ENCODE data around the gene CCDC24. TPM values are rescaled to one million over a fixed set of nuclear protein-coding genes. Genes with fewer than 3 reads are reported as not detected.

CCDC24 gene
- total RNA-seq, 6 donors from 2014 or later, result 7.3 to 14.5 (median 10.0) TPM

DNA sequence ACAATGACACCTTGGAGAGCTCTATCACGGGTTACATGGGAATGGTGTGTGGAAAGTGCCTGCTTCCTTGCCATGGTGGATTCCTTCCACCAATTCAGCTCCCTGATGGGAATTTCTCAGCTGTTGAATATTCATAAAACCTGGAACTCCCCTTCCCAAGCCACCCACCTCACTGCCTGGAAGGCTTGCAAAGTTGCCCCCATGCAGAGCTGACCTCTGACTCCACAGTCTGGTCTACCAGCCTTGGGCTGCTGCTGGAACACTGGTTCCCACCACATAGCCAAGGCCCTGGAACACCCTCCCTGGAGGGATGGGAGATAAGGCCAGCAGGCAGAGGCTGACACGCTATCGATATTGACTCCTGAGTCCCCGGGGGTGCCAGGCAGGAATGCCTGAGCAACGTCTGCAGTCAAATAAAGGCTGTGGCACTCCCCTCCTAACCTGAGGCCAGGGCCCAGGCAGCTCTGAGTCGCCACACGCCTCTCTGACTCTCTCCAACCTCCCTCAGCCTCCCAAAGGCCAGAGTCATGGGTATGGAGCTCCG, 8.8 kb downstream of the CCDC24 start:
- Histone ChIP-seq H3K9me3 (no peaks in the 10 kb centered on the region), H3K27me3 (no peaks in the 10 kb centered on the region), H3K36me3 (peaks cover 0 to 30% (median 14%) of the 10 kb centered on the region in 4 donors), H3K4me3 (no peak overlapping the region), H3K4me1 (no peaks in the 10 kb centered on the region), H3K27ac (no peak overlapping the region)
- WGBS, 2 donors, result 86 to 88% methylated on average over 6 to 8 of the region's 8 CpGs
- no peak for DNase-seq
- ATAC-seq (ENCODE audit: low FRiP score in 2 of 2), result no peak
- TF ChIP-seq EP300 (IDR thresholded peaks at IDR 0.05) (no peak), POLR2AphosphoS5 (IDR thresholded peaks at IDR 0.05) (no peak), POLR2A (IDR thresholded peaks at IDR 0.05) (no peak)
- TF ChIP-seq, protein P1, sequence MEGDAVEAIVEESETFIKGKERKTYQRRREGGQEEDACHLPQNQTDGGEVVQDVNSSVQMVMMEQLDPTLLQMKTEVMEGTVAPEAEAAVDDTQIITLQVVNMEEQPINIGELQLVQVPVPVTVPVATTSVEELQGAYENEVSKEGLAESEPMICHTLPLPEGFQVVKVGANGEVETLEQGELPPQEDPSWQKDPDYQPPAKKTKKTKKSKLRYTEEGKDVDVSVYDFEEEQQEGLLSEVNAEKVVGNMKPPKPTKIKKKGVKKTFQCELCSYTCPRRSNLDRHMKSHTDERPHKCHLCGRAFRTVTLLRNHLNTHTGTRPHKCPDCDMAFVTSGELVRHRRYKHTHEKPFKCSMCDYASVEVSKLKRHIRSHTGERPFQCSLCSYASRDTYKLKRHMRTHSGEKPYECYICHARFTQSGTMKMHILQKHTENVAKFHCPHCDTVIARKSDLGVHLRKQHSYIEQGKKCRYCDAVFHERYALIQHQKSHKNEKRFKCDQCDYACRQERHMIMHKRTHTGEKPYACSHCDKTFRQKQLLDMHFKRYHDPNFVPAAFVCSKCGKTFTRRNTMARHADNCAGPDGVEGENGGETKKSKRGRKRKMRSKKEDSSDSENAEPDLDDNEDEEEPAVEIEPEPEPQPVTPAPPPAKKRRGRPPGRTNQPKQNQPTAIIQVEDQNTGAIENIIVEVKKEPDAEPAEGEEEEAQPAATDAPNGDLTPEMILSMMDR (IDR thresholded peaks at IDR 0.05), result no peak

DNA sequence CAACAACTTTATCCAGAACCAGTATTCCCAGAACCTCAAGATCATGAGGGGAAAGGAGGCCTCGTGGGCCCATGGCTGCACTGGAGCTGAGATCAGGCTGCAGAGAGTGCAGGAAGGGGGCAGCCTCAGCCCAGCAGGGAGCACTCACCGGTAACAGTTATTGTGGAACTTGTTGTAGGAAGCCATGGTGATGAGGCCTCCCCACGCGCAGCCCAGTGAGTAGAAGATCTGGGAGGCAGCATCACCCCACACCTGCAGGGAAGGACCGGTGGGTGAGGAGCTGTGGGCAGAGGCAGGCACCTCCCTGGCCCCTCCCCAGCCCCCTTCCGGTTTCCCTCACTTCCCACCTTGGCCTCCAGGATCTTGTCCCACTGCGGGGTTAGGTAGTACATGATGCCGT, 10.8 kb downstream of the CCDC24 start:
- no peak for DNase-seq
- H3K36me3 ChIP-seq, result peaks cover 0 to 30% (median 14%) of the 10 kb centered on the region in 4 donors
- H3K27ac ChIP-seq, result no peak overlapping the region
- peaks cover 0 to 5% (median 2%) of the 10 kb centered on the region in 4 donors for H3K4me1 ChIP-seq
- H3K27me3 ChIP-seq, result no peaks in the 10 kb centered on the region
- TF ChIP-seq POLR2AphosphoS5 (IDR thresholded peaks at IDR 0.05) (no peak), EP300 (IDR thresholded peaks at IDR 0.05) (no peak), POLR2A (IDR thresholded peaks at IDR 0.05) (no peak)
- TF ChIP-seq, protein P1 (IDR thresholded peaks at IDR 0.05), result no peak
- no peak overlapping the region for H3K4me3 ChIP-seq
- no peaks in the 10 kb centered on the region for H3K9me3 ChIP-seq
- WGBS, 2 donors, result 81 to 86% methylated on average over 6 to 8 of the region's 8 CpGs
- no peak for ATAC-seq (ENCODE audit: low FRiP score in 2 of 2)

DNA sequence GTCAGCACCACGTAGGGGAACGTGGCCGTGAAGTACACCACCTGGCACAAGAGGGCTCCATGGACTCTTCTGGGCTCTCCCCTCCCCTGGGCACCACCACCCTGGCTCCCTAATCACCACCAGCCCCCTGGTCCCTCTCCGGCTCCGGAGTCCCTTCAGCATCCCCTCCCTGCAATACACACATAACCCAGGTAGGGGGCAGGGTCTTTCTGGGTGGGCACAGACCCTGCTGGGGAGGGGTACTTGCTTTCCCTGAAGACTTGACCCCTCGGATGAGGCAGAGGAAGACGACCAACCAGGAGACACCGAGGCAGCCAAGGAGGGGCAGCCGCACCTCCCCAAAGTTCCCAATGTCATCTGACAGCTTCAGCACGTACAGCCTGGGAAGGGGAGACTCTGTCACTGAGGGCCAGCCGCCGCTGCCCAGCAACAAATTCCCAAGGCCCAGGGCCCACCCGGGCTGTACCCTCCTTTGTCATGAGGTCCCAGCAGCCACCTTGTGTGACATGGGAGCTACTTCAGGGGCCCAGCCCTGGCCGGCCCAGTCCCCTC, 11.3 kb downstream of the CCDC24 start:
- 84% methylated on average over 9 to 12 of the region's 14 CpGs for WGBS, 2 donors
- no peak for DNase-seq

DNA sequence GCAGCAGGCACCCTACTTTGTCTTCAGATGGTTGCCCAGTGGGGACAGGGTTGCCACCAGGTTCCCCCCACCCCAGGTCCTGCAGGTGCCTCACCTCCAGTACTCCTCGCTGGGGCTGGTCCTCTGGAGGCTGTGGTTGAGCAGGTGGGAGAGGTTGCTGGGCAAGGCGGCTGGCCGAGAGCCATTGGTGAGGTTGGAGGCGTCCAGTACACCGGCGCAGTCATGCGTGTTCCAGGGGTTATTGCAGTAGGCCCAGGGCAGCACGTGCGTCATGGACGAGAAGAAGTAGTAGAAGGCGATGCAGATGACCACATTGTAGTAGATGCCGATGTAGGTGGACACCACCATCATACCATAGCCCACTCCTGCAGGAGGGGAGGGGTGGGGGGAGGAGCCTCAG, 16.9 kb downstream of the CCDC24 start:
- Histone ChIP-seq H3K36me3 (peaks cover 0 to 4% (median 2%) of the 10 kb centered on the region in 4 donors), H3K4me3 (no peak overlapping the region), H3K9me3 (no peaks in the 10 kb centered on the region), H3K27me3 (no peaks in the 10 kb centered on the region), H3K27ac (no peak overlapping the region), H3K4me1 (peaks cover 0 to 5% (median 2%) of the 10 kb centered on the region in 4 donors)
- ATAC-seq (ENCODE audit: low FRiP score in 2 of 2) (no peak), DNase-seq (no peak)
- TF ChIP-seq EP300 (IDR thresholded peaks at IDR 0.05) (no peak), POLR2AphosphoS5 (IDR thresholded peaks at IDR 0.05) (no peak), POLR2A (IDR thresholded peaks at IDR 0.05) (no peak)
- TF ChIP-seq, protein P1 (IDR thresholded peaks at IDR 0.05), result no peak
- WGBS, 2 donors, result 92 to 97% methylated on average over 12 of the region's 12 CpGs

More for the DNA sequence above, 11.3 kb downstream of the CCDC24 start:
- Histone ChIP-seq H3K4me1 (peaks cover 0 to 5% (median 2%) of the 10 kb centered on the region in 4 donors), H3K27me3 (no peaks in the 10 kb centered on the region), H3K36me3 (peaks cover 0 to 30% (median 14%) of the 10 kb centered on the region in 4 donors), H3K27ac (no peak overlapping the region), H3K9me3 (no peaks in the 10 kb centered on the region), H3K4me3 (no peak overlapping the region)
- ATAC-seq (ENCODE audit: low FRiP score in 2 of 2), result no peak
- TF ChIP-seq POLR2AphosphoS5 (IDR thresholded peaks at IDR 0.05) (no peak), POLR2A (IDR thresholded peaks at IDR 0.05) (no peak), EP300 (IDR thresholded peaks at IDR 0.05) (no peak)
- TF ChIP-seq, protein P1 (IDR thresholded peaks at IDR 0.05), result no peak
